Transverse colon (tissue), 4 donors: ENCODE results near the gene COL5A3. TPM values are rescaled to one million over a fixed set of nuclear protein-coding genes. Genes with fewer than 3 reads are reported as not detected.

Experiments
- DNase-seq: peaks from one replicate; pipeline ENCODE4 v3.0.0-alpha.2; 2019
- H3K27ac ChIP-seq, 4 donors: fragments of 200-600 bp; sonication (generic); 2 replicates each; pipeline ENCODE4 v1.5.1; 2016 to 2018; ENCODE audit warnings: inconsistent platforms in 4 of 4
- H3K27me3 ChIP-seq: fragments of 200-600 bp; sonication (generic); 2 replicates; pipeline ENCODE4 v1.5.1; 2017; ENCODE audit warnings: inconsistent platforms
- H3K36me3 ChIP-seq, 4 donors: fragments of 200-600 bp; sonication (generic); 2 replicates each; pipeline ENCODE4 v1.5.1; 2017 to 2019; ENCODE audit warnings: inconsistent platforms in 4 of 4
- H3K4me1 ChIP-seq, 4 donors: fragments of 200-600 bp; sonication (generic); 2 replicates each; pipeline ENCODE4 v1.5.1; 2017 to 2020; ENCODE audit warnings: inconsistent platforms in 4 of 4
- H3K4me3 ChIP-seq, 4 donors: fragments of 200-600 bp; sonication (generic); 1 replicate in 1 of 4; 2 replicates in 3 of 4; pipeline versions ENCODE4 v1.5.1 to v1.6.1; 2017 to 2019; ENCODE audit warnings: inconsistent platforms in 4 of 4
- H3K9me3 ChIP-seq, 2 donors: fragments of 200-600 bp; sonication (generic); 2 replicates each; pipeline ENCODE4 v1.5.1; 2017 to 2019; ENCODE audit warnings: inconsistent platforms in 2 of 2
- CTCF ChIP-seq, 5 experiments: fragments of 200-600 bp in 3 of 5; fragments of 450-650 bp in 2 of 5; sonication (generic) in 3 of 5; IDR thresholded peaks; 1 replicate in 2 of 5; 2 replicates in 3 of 5; pipeline ENCODE4 v1.5.1; 2016 to 2017; ENCODE audit warnings: antibody characterized with exemption in 5 of 5, inconsistent platforms in 3 of 5, mild to moderate bottlenecking in 2 of 5, moderate library complexity in 1 of 5
- EP300 ChIP-seq: sonication (generic); formaldehyde crosslinking; IDR thresholded peaks from one replicate; pipeline ENCODE4 v1.6.1; 2017; ENCODE audit warnings: antibody characterized with exemption, low read depth
- POLR2A ChIP-seq: fragments of 450-650 bp; IDR thresholded peaks from one replicate; pipeline ENCODE4 v1.6.1; 2016; ENCODE audit warnings: antibody characterized with exemption, mild to moderate bottlenecking, moderate library complexity
- POLR2AphosphoS5 ChIP-seq, 3 donors: sonication (generic); formaldehyde crosslinking; IDR thresholded peaks; one replicate each; pipeline ENCODE4 v1.6.1; 2016; ENCODE audit warnings: antibody characterized with exemption in 3 of 3
- WGBS, 2 donors: methylation state at CpG; one replicate each; pipeline ENCODE4 v1.1.5; 2018; ENCODE audit warnings: low coverage in 1 of 2; 5-methylcytosine and 5-hydroxymethylcytosine counted together
- in situ Hi-C, 4 donors: fragments of 200-750 bp; cut with MboI; loops; one replicate each; pipeline versions ENCODE4 v1.15.0 to v1.15.1; 2017; ENCODE audit warnings: low sequenced_read_pairs in 3 of 4, low pct_ligation_motif_present in 1 of 4, low pct_unique_long_range_greater_than_20kb in 1 of 4
- intact Hi-C: fragments of 100-400 bp; cut with DNase I; formaldehyde crosslinking; loops from one replicate; pipeline ENCODE4 v1.15.1; 2023; ENCODE audit warnings: low total_unique reads
- total RNA-seq, 4 donors: library from RNA; depleted of rRNA; stranded (reverse); fragments of >200 nt; gene quantifications; one replicate each; pipeline ENCODE4 v1.1.0, GENCODE V29; 2016

The COL5A3 gene
- total RNA-seq, 4 donors from 2014 or later: 2.5 to 17.7 (median 7.9) TPM

- 58 to 71% methylated on average over 1 to 2 of the region's 2 CpGs for WGBS, 2 donors
- no peak for DNase-seq
- TF ChIP-seq CTCF (IDR thresholded peaks at IDR 0.05): no peak
- TF ChIP-seq EP300: no peak
- no peak for TF ChIP-seq POLR2AphosphoS5 (IDR thresholded peaks at IDR 0.05)
- no peak for TF ChIP-seq POLR2A
- Histone ChIP-seq H3K27ac (no peak overlapping the region), H3K36me3 (no peaks in the 10 kb centered on the region), H3K9me3 (no peaks in the 10 kb centered on the region), H3K4me3 (no peak overlapping the region), H3K4me1 (peaks cover 0 to 1% (median 0%) of the 10 kb centered on the region in 4 donors), H3K27me3 (peaks cover 15% of the 10 kb centered on the region)
- intact Hi-C loops (no loop called here), in situ Hi-C loops (loop anchor here in 1 of 4 donors (10.0 kb wide), 1 partner anchor 87 kb away; the partner anchor contains the start of gene OLFM2)
Measured at GRCh38 chr19:10021863-10022262, 11.6 kb upstream of the COL5A3 start.

DNA sequence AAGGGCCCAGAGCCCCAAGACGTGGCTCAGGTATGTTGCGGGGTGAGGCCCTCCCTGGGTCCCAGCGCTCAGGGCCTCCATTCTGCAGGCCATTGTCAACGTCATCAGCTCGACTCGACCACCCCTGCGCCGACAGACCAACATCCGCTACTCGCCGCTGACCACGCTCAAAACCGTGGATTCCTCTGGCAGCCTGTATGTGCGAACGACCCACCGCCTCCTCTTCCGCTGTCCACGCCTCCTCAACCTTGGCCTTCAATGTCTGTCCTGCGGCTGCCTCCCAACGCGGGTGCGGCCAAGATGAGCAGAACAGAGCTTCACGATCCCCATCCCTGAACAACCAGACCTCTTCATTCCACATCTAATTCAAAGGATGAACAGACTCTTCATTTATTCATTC, 11.1 kb upstream of the COL5A3 start:
- TF ChIP-seq CTCF (IDR thresholded peaks at IDR 0.05) (no peak), POLR2AphosphoS5 (IDR thresholded peaks at IDR 0.05) (no peak), POLR2A (no peak), EP300 (no peak)
- Histone ChIP-seq H3K27ac (no peak overlapping the region), H3K4me3 (no peak overlapping the region), H3K4me1 (no peaks in the 10 kb centered on the region), H3K36me3 (no peaks in the 10 kb centered on the region), H3K27me3 (peaks cover 15% of the 10 kb centered on the region), H3K9me3 (no peaks in the 10 kb centered on the region)
- DNase-seq: no peak
- intact Hi-C loops: no loop called here
- in situ Hi-C loops: loop anchor here in 1 of 4 donors (10.0 kb wide), 1 partner anchor 87 kb away; the partner anchor contains the start of gene OLFM2
- 90% methylated on average over 23 of the region's 23 CpGs; no CpG with 5 or more reads in 1 of the 2 donors for WGBS, 2 donors

- Histone ChIP-seq H3K36me3 (no peaks in the 10 kb centered on the region), H3K27ac (no peak overlapping the region), H3K4me3 (no peak overlapping the region), H3K4me1 (no peaks in the 10 kb centered on the region), H3K9me3 (no peaks in the 10 kb centered on the region), H3K27me3 (peaks cover 15% of the 10 kb centered on the region)
- in situ Hi-C loops (loop anchor here in 1 of 4 donors (10.0 kb wide), 1 partner anchor 86 kb away; the partner anchor contains the start of gene OLFM2), intact Hi-C loops (no loop called here)
- no peak for DNase-seq
- TF ChIP-seq POLR2AphosphoS5 (IDR thresholded peaks at IDR 0.05): no peak
- TF ChIP-seq POLR2A: no peak
- no peak for TF ChIP-seq EP300
- no peak for TF ChIP-seq CTCF (IDR thresholded peaks at IDR 0.05)
- 83 to 100% methylated on average over 1 to 6 of the region's 6 CpGs for WGBS, 2 donors
Measured at GRCh38 chr19:10020851-10021250, 10.5 kb upstream of the COL5A3 start.

GRCh38 chr19:10019246-10019645, 8.9 kb upstream of the COL5A3 start:
- no peak overlapping the region for H3K4me3 ChIP-seq
- intact Hi-C loops: no loop called here
- no peak for DNase-seq
- H3K36me3 ChIP-seq: no peaks in the 10 kb centered on the region
- in situ Hi-C loops: no loop called here
- 80 to 86% methylated on average over 1 to 5 of the region's 5 CpGs for WGBS, 2 donors
- TF ChIP-seq CTCF (IDR thresholded peaks at IDR 0.05): no peak
- H3K27me3 ChIP-seq: peaks cover 9% of the 10 kb centered on the region
- no peak overlapping the region for H3K27ac ChIP-seq
- H3K4me1 ChIP-seq: peaks cover 0 to 5% (median 1%) of the 10 kb centered on the region in 4 donors
- H3K9me3 ChIP-seq: no peaks in the 10 kb centered on the region
